HCT116 (cell line): Measurements from ENCODE around the gene SEC14L1. TPM values are rescaled to one million over a fixed set of nuclear protein-coding genes. Genes with fewer than 3 reads are reported as not detected.

Experiments used
- ATAC-seq: fragments of 200-7000 bp; cut with Tn5 transposase; 2 replicates; pipeline ENCODE4 v1.9.1; 2020; ENCODE audit warnings: mild to moderate bottlenecking, moderate library complexity
- BruUV-seq: library from RNA; stranded (reverse); fragments of 400-500 nt; replicated peaks from 2 replicates; lab custom pipeline; 2021; lab: Mats Ljungman, UMichigan
- CTCF ChIA-PET: fragments of 300-600 bp; sonication (Branson Sonifier 250); formaldehyde crosslinking; loops from one replicate; lab custom pipeline; 2021; ENCODE audit warnings: antibody characterized with exemption; lab: Charles Lee
- POLR2A ChIA-PET: fragments of 300-600, 350-600 bp; sonication (Branson Sonifier 250); formaldehyde crosslinking; loops from one replicate; lab custom pipeline; 2021; ENCODE audit warnings: antibody characterized with exemption; lab: Charles Lee
- RAD21 ChIA-PET, 2 experiments: fragments of 300-600 bp; sonication (Branson Sonifier 250); formaldehyde crosslinking; loops; one replicate each; lab custom pipeline; 2023; ENCODE audit warnings: low total read pairs in 2 of 2; ENCODE audit not compliant: uncharacterized antibody in 2 of 2, unreplicated experiment in 2 of 2, low non-redundant PET in 1 of 2; lab: Charles Lee
- DNase-seq: peaks from one replicate; pipeline ENCODE4 v3.0.0-alpha.2; 2010; ENCODE audit warnings: low read depth, low spot score
- H2AFZ ChIP-seq: fragments of 200-600 bp; shearing (Covaris generic), sonication (generic); 2 replicates; pipeline ENCODE4 v1.6.1; 2017; ENCODE audit warnings: low read depth, mixed run types, mixed read lengths, antibody characterized with exemption, low read length; ENCODE audit not compliant: poor library complexity, severe bottlenecking
- H3K27ac ChIP-seq: 2 replicates; pipeline ENCODE4 v1.5.1; 2012; ENCODE audit warnings: low read depth, low read length
- H3K27me3 ChIP-seq: fragments of 200-600 bp; sonication (generic); 2 replicates; pipeline ENCODE4 v1.6.1; 2016; ENCODE audit warnings: mixed run types, low read length, mixed read lengths; ENCODE audit not compliant: insufficient read depth
- H3K36me3 ChIP-seq, 2 experiments: fragments of 200-500 bp in 1 of 2; fragments of 200-600 bp in 1 of 2; sonication (Bioruptor generic) in 1 of 2; sonication (generic) in 1 of 2; 2 replicates each; pipeline versions ENCODE4 v1.5.1 to v1.6.1; 2014 to 2016; ENCODE audit warnings: low read length in 2 of 2, inconsistent platforms in 1 of 2, mixed read lengths in 1 of 2, mixed run types in 1 of 2; ENCODE audit not compliant: insufficient read depth in 2 of 2, control insufficient read depth in 1 of 2
- H3K4me1 ChIP-seq, 2 experiments: fragments of 200-600 bp in 1 of 2; sonication (generic) in 1 of 2; 2 replicates each; pipeline versions ENCODE4 v1.5.1 to v1.6.1; 2012 to 2017; ENCODE audit warnings: low read length in 2 of 2, inconsistent platforms in 1 of 2, mild to moderate bottlenecking in 1 of 2, mixed read lengths in 1 of 2, mixed run types in 1 of 2, moderate library complexity in 1 of 2; ENCODE audit not compliant: insufficient read depth in 2 of 2, control insufficient read depth in 1 of 2
- H3K4me2 ChIP-seq: fragments of 200-600 bp; sonication (generic); 2 replicates; pipeline ENCODE4 v1.6.1; 2017; ENCODE audit warnings: mixed run types, low read length, mixed read lengths
- H3K4me3 ChIP-seq, 2 experiments: fragments of 200-600 bp in 1 of 2; sonication (generic) in 1 of 2; replicated peaks in 1 of 2; 2 replicates each; pipeline ENCODE4 v1.5.1; 2011 to 2016; ENCODE audit warnings: low read length in 2 of 2, control low read depth in 1 of 2, low read depth in 1 of 2, mild to moderate bottlenecking in 1 of 2, mixed read lengths in 1 of 2, mixed run types in 1 of 2
- H3K79me2 ChIP-seq: fragments of 200-600 bp; sonication (generic); 2 replicates; pipeline ENCODE4 v1.6.1; 2017; ENCODE audit warnings: mild to moderate bottlenecking, mixed run types, low read length, moderate library complexity, mixed read lengths; ENCODE audit not compliant: insufficient read depth
- H3K9ac ChIP-seq: fragments of 200-600 bp; sonication (generic); 2 replicates; pipeline ENCODE4 v1.6.1; 2016; ENCODE audit warnings: low read length, mixed read lengths
- H3K9me2 ChIP-seq: fragments of 200-600 bp; sonication (generic), shearing (Covaris generic); 2 replicates; pipeline ENCODE4 v1.6.1; 2017; ENCODE audit warnings: mixed run types, mild to moderate bottlenecking, moderate library complexity; ENCODE audit not compliant: insufficient read depth
- H3K9me3 ChIP-seq, 2 experiments: fragments of 200-500 bp in 1 of 2; fragments of 200-600 bp in 1 of 2; sonication (Bioruptor generic) in 1 of 2; sonication (generic) in 1 of 2; 2 replicates each; pipeline ENCODE4 v1.6.1; 2014 to 2017; ENCODE audit warnings: low read length in 2 of 2, mixed read lengths in 2 of 2, inconsistent platforms in 1 of 2, low read depth in 1 of 2, mild to moderate bottlenecking in 1 of 2, mixed run types in 1 of 2, moderate library complexity in 1 of 2; ENCODE audit not compliant: control insufficient read depth in 1 of 2, insufficient read depth in 1 of 2
- H4K20me1 ChIP-seq: fragments of 200-600 bp; sonication (generic), shearing (Covaris generic); 2 replicates; pipeline ENCODE4 v1.6.1; 2017; ENCODE audit warnings: mixed run types, mild to moderate bottlenecking, moderate library complexity; ENCODE audit not compliant: insufficient read depth
- CEBPB ChIP-seq: IDR thresholded peaks from 2 replicates; pipeline ENCODE4 v1.6.1; 2012; ENCODE audit warnings: low read depth
- EZH2phosphoT487 ChIP-seq: fragments of 200-600 bp; IDR thresholded peaks from 2 replicates; pipeline ENCODE4 v1.6.1; 2018; ENCODE audit warnings: antibody characterized with exemption, borderline replicate concordance
- JUND ChIP-seq: IDR thresholded peaks from 2 replicates; pipeline ENCODE4 v1.6.1; 2012
- RAD21 ChIP-seq: IDR thresholded peaks from 2 replicates; pipeline ENCODE4 v1.6.1; 2012; ENCODE audit warnings: low read depth, mild to moderate bottlenecking
- REST ChIP-seq: IDR thresholded peaks from 2 replicates; pipeline ENCODE4 v1.6.1; 2012; ENCODE audit warnings: low read depth
- SIN3A ChIP-seq: IDR thresholded peaks from 2 replicates; pipeline ENCODE4 v1.6.1; 2012; ENCODE audit warnings: low read depth
- SP1 ChIP-seq: IDR thresholded peaks from 2 replicates; pipeline ENCODE4 v1.6.1; 2012; ENCODE audit warnings: low read depth
- SRF ChIP-seq: IDR thresholded peaks from 2 replicates; pipeline ENCODE4 v1.6.1; 2012; ENCODE audit warnings: low read depth
- TCF7L2 ChIP-seq: IDR thresholded peaks from 2 replicates; pipeline ENCODE4 v1.7.0; 2011; ENCODE audit warnings: borderline replicate concordance, inconsistent platforms; ENCODE audit not compliant: insufficient read depth, insufficient read length; ENCODE audit errors: extremely low read depth
- ZNF274 ChIP-seq: fragments of 200-500 bp; sonication (Bioruptor generic); IDR thresholded peaks from 2 replicates; pipeline ENCODE4 v1.6.1; 2014; ENCODE audit warnings: mild to moderate bottlenecking, low read depth, low read length, inconsistent platforms
- intact Hi-C: fragments of 100-400 bp; cut with micrococcal nuclease; formaldehyde crosslinking; loops from 2 replicates; pipeline ENCODE4 v1.10.0; 2022
- total RNA-seq: library from RNA; stranded (reverse); gene quantifications from one replicate; pipeline ENCODE4 v1.2.1, GENCODE V29; 2021; ENCODE audit not compliant: unreplicated experiment
- TF ChIP-seq, protein P1 (sequence below): IDR thresholded peaks from 2 replicates; pipeline ENCODE4 v1.6.1; 2011; ENCODE audit warnings: mild to moderate bottlenecking, low read length, moderate library complexity; ENCODE audit not compliant: insufficient replicate concordance; ENCODE audit errors: extremely low read depth
- TF ChIP-seq, protein P2 (sequence below): IDR thresholded peaks from 2 replicates; pipeline ENCODE4 v1.6.1; 2012

Gene SEC14L1
- total RNA-seq, 1 experiment from 2014 or later: 59.7 TPM

GRCh38 chr17:77105706-77106105 is 35.1 kb upstream of the SEC14L1 start:
- ATAC-seq (no peak), DNase-seq (no peak)
- ChIA-PET POLR2A (no interaction called here), CTCF (no interaction called here), RAD21 (no interaction called here)
- no peak overlapping the region for H3K4me2 ChIP-seq
- H3K9me3 ChIP-seq: no peaks in the 10 kb centered on the region
- H3K27ac ChIP-seq: no peak overlapping the region
- no peak for TF ChIP-seq RAD21
- no peak for TF ChIP-seq CEBPB
- TF ChIP-seq, protein P1, sequence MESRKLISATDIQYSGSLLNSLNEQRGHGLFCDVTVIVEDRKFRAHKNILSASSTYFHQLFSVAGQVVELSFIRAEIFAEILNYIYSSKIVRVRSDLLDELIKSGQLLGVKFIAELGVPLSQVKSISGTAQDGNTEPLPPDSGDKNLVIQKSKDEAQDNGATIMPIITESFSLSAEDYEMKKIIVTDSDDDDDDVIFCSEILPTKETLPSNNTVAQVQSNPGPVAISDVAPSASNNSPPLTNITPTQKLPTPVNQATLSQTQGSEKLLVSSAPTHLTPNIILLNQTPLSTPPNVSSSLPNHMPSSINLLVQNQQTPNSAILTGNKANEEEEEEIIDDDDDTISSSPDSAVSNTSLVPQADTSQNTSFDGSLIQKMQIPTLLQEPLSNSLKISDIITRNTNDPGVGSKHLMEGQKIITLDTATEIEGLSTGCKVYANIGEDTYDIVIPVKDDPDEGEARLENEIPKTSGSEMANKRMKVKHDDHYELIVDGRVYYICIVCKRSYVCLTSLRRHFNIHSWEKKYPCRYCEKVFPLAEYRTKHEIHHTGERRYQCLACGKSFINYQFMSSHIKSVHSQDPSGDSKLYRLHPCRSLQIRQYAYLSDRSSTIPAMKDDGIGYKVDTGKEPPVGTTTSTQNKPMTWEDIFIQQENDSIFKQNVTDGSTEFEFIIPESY: no peak
- TF ChIP-seq TCF7L2: no peak
- TF ChIP-seq, protein P2, sequence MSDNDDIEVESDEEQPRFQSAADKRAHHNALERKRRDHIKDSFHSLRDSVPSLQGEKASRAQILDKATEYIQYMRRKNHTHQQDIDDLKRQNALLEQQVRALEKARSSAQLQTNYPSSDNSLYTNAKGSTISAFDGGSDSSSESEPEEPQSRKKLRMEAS: no peak
- TF ChIP-seq JUND: no peak
- no peak for TF ChIP-seq ZNF274
- no peak for TF ChIP-seq EZH2phosphoT487
- no peak for TF ChIP-seq SP1
- TF ChIP-seq SIN3A: no peak
- TF ChIP-seq SRF: no peak
- TF ChIP-seq REST: no peak
- H3K79me2 ChIP-seq: 0 out of 2 replicates have a peak, but pooled peaks cover 3% of the 10 kb centered on the region
- no peaks in the 10 kb centered on the region for H4K20me1 ChIP-seq
- intact Hi-C loops: no loop called here
- no peaks in the 10 kb centered on the region for H3K27me3 ChIP-seq
- H3K4me3 ChIP-seq: no peak overlapping the region
- BruUV-seq: no TSS peak
- H2AFZ ChIP-seq: no peak overlapping the region
- peaks cover 6 to 14% of the 10 kb centered on the region in 2 experiments; a peak in 2 of 4 replicates for H3K4me1 ChIP-seq
- H3K9me2 ChIP-seq: no peaks in the 10 kb centered on the region
- no peak overlapping the region for H3K9ac ChIP-seq
- H3K36me3 ChIP-seq: no peaks in the 10 kb centered on the region
